DOHH2 (cell line): ENCODE results near the gene ZNF282.

ENCODE experiments used
- EZH2phosphoT487 ChIP-seq: fragments of 200-600 bp; sonication (generic); IDR thresholded peaks from 2 replicates; pipeline ENCODE4 v1.6.1; 2017; ENCODE audit warnings: borderline replicate concordance, mild to moderate bottlenecking, antibody characterized with exemption, low read length, moderate library complexity, mixed read lengths
- TF ChIP-seq, protein P1 (sequence below): fragments of 200-600 bp; sonication (generic); IDR thresholded peaks from one replicate; pipeline ENCODE4 v1.5.1; 2014; ENCODE audit warnings: antibody characterized with exemption, mild to moderate bottlenecking, low read depth, low read length; ENCODE audit not compliant: poor library complexity, severe bottlenecking

DNA sequence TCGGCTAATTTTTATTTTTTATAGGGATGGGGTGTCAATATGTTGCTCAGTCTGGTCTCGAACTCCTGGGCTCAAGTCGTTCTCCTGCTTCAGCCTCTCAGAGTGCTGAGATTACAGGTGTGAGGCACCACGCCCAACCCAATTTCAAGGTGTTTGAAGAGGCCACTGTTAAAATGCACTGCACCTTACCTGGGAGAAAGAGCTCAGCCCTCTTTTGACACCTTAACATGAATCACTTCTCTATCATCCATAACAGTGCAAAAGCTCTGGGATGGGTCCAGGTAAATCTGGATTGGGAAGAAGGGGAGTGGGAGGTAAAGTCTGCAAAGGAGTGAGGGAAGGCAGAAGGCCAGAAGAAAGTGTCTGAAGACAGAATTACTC is 557 bp upstream of the ZNF282 start:
- TF ChIP-seq, protein P1, sequence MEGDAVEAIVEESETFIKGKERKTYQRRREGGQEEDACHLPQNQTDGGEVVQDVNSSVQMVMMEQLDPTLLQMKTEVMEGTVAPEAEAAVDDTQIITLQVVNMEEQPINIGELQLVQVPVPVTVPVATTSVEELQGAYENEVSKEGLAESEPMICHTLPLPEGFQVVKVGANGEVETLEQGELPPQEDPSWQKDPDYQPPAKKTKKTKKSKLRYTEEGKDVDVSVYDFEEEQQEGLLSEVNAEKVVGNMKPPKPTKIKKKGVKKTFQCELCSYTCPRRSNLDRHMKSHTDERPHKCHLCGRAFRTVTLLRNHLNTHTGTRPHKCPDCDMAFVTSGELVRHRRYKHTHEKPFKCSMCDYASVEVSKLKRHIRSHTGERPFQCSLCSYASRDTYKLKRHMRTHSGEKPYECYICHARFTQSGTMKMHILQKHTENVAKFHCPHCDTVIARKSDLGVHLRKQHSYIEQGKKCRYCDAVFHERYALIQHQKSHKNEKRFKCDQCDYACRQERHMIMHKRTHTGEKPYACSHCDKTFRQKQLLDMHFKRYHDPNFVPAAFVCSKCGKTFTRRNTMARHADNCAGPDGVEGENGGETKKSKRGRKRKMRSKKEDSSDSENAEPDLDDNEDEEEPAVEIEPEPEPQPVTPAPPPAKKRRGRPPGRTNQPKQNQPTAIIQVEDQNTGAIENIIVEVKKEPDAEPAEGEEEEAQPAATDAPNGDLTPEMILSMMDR, result no peak
- no peak for TF ChIP-seq EZH2phosphoT487
